Activated CD8-positive, alpha-beta T cell treated with anti-CD3 and anti-CD28 coated beads for 36 hours (primary cell): ENCODE results near the gene ARRB1. TPM values are rescaled to one million over a fixed set of nuclear protein-coding genes. Genes with fewer than 3 reads are reported as not detected.
"Not testable (repeated sequence)": the region's sequence is repeated elsewhere in the genome, so short reads cannot be mapped to it uniquely, and the experiment has no call there.

Source experiments
- ATAC-seq: fragments of 200-7000 bp; cut with Tn5 transposase; one replicate; pipeline ENCODE4 v1.10.0; 2021; ENCODE audit warnings: mild to moderate bottlenecking, moderate library complexity
- CTCF ChIA-PET: fragments of 350-600 bp; sonication (Branson Sonifier 250); formaldehyde crosslinking; loops from one replicate; lab custom pipeline; 2021; ENCODE audit warnings: antibody characterized with exemption; lab: Charles Lee
- POLR2A ChIA-PET: fragments of 350-600 bp; sonication (Branson Sonifier 250); formaldehyde crosslinking; loops from one replicate; lab custom pipeline; 2021; ENCODE audit warnings: antibody characterized with exemption; lab: Charles Lee
- DNase-seq: peaks from one replicate; pipeline ENCODE4 v3.0.0-alpha.2; 2020
- H3K27ac Mint-ChIP-seq: one replicate; pipeline ENCODE4 v1.8.0; 2021; ENCODE audit warnings: mild to moderate bottlenecking, mixed read lengths
- H3K27me3 Mint-ChIP-seq: one replicate; pipeline ENCODE4 v1.8.0; 2021; ENCODE audit warnings: mixed read lengths
- H3K36me3 Mint-ChIP-seq: one replicate; pipeline ENCODE4 v1.8.0; 2021; ENCODE audit warnings: low read depth, mixed read lengths
- H3K4me1 Mint-ChIP-seq: one replicate; pipeline ENCODE4 v1.8.0; 2021; ENCODE audit warnings: low read depth, mixed read lengths
- H3K4me3 Mint-ChIP-seq: one replicate; pipeline ENCODE4 v1.8.0; 2021; ENCODE audit warnings: mild to moderate bottlenecking, moderate library complexity, mixed read lengths
- H3K9me3 Mint-ChIP-seq: one replicate; pipeline ENCODE4 v1.8.0; 2021; ENCODE audit warnings: mixed read lengths
- CTCF ChIP-seq: fragments of 200-600 bp; IDR thresholded peaks from one replicate; pipeline ENCODE4 v1.8.0; 2022; ENCODE audit warnings: antibody characterized with exemption, mild to moderate bottlenecking
- intact Hi-C: fragments of 100-400 bp; cut with micrococcal nuclease; formaldehyde crosslinking; loops from one replicate; pipeline ENCODE4 v1.10.0; 2022
- total RNA-seq, 2 experiments: library from RNA; stranded (reverse); gene quantifications; one replicate each; pipeline ENCODE4 v1.2.3, GENCODE V29; 2021

ARRB1 gene
- total RNA-seq, 2 experiments from 2014 or later: 16.2 to 18.8 TPM

- Mint-ChIP-seq H3K27ac (no peak overlapping the region), H3K4me3 (no peak overlapping the region), H3K4me1 (peaks cover 68% of the 10 kb centered on the region), H3K27me3 (no peaks in the 10 kb centered on the region), H3K9me3 (no peaks in the 10 kb centered on the region), H3K36me3 (peaks cover 5% of the 10 kb centered on the region)
- POLR2A ChIA-PET: no interaction called here
- no peak for ATAC-seq
- TF ChIP-seq CTCF: no peak
- no peak for DNase-seq
- CTCF ChIA-PET: interaction anchor here (1.2 to 3.3 kb wide), 4 partner anchors 18 to 56 kb away, joined by 3 to 12 read pairs (median 8); partner anchors contain the start of gene ARRB1
- intact Hi-C loops: no loop called here
These were observed 18.2 kb downstream of the ARRB1 start for GRCh38 chr11:75333022-75333806.

GRCh38 chr11:75331761-75332160 lies 19.7 kb downstream of the ARRB1 start:
- ATAC-seq, H3K27ac Mint-ChIP-seq, H3K27me3 Mint-ChIP-seq, DNase-seq, H3K36me3 Mint-ChIP-seq, H3K9me3 Mint-ChIP-seq, intact Hi-C loops, H3K4me3 Mint-ChIP-seq: not testable (repeated sequence)
- H3K4me1 Mint-ChIP-seq: peaks cover 59% of the 10 kb centered on the region
- ChIA-PET POLR2A (interaction anchor here (0.7 kb wide), 1 partner anchor 9 kb away, joined by 3 read pairs; no protein-coding TSS in a partner anchor), CTCF (interaction anchor here (1.2 to 3.7 kb wide), 6 partner anchors 8 to 114 kb away, joined by 3 to 15 read pairs (median 8); partner anchors contain the start of gene ARRB1)

- H3K36me3 Mint-ChIP-seq, H3K27me3 Mint-ChIP-seq, intact Hi-C loops, DNase-seq, H3K27ac Mint-ChIP-seq, H3K4me3 Mint-ChIP-seq, ATAC-seq, H3K9me3 Mint-ChIP-seq: not testable (repeated sequence)
- ChIA-PET CTCF (interaction anchor here (1.2 to 3.7 kb wide), 5 partner anchors 9 to 200 kb away, joined by 3 to 15 read pairs (median 6); partner anchors contain the start of gene ARRB1), POLR2A (interaction anchor here (1.3 to 2.3 kb wide), 2 partner anchors 9 to 19 kb away, joined by 4 to 8 read pairs; partner anchors contain the start of gene ARRB1)
- H3K4me1 Mint-ChIP-seq: peaks cover 59% of the 10 kb centered on the region
These were observed 20.2 kb downstream of the ARRB1 start for GRCh38 chr11:75331304-75331703.

DNA sequence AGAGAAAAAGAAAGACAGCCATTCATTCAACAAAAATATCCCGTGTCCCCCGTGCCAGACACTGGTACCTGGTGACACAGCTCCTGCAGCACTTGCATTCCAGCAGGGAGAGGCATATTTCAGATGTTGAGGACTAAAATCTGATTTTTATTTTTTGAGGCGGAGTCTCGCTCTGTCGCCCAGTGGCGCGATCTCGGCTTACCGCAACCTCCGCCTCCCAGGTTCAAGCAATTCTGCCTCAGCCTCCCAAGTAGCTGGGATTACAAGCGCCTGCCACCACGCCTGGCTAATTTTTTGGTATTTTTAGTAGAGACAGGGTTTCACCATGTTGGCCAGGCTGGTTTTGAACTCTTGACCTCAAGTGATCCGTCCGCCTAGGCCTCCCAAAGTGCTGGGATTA lies 20.6 kb downstream of the ARRB1 start:
- CTCF ChIA-PET: interaction anchor here (1.1 to 3.7 kb wide), 8 partner anchors 9 to 201 kb away, joined by 3 to 15 read pairs (median 4); partner anchors contain the start of gene ARRB1
- H3K27ac Mint-ChIP-seq, ATAC-seq, H3K4me3 Mint-ChIP-seq, H3K36me3 Mint-ChIP-seq, intact Hi-C loops, H3K27me3 Mint-ChIP-seq, DNase-seq, H3K9me3 Mint-ChIP-seq: not testable (repeated sequence)
- POLR2A ChIA-PET: interaction anchor here (0.6 to 2.3 kb wide), 4 partner anchors 9 to 446 kb away, joined by 3 to 8 read pairs (median 4); partner anchors contain the start of gene ARRB1
- peaks cover 61% of the 10 kb centered on the region for H3K4me1 Mint-ChIP-seq

GRCh38 chr11:75330291-75330690 lies 21.2 kb downstream of the ARRB1 start:
- ChIA-PET CTCF (interaction anchor here (1.1 to 3.7 kb wide), 9 partner anchors 10 to 202 kb away, joined by 3 to 15 read pairs (median 3); partner anchors contain the start of gene ARRB1), POLR2A (interaction anchor here (0.6 to 2.3 kb wide), 5 partner anchors 10 to 446 kb away, joined by 3 to 8 read pairs (median 4); partner anchors contain the start of gene ARRB1)
- no peak for TF ChIP-seq CTCF
- ATAC-seq: no peak
- H3K27me3 Mint-ChIP-seq: no peaks in the 10 kb centered on the region
- intact Hi-C loops: no loop called here
- no peaks in the 10 kb centered on the region for H3K9me3 Mint-ChIP-seq
- H3K36me3 Mint-ChIP-seq: peaks cover 3% of the 10 kb centered on the region
- H3K27ac Mint-ChIP-seq: peak overlapping the region; percentile 18
- H3K4me3 Mint-ChIP-seq: no peak overlapping the region
- peaks cover 58% of the 10 kb centered on the region for H3K4me1 Mint-ChIP-seq
- DNase-seq: no peak
